ENCODE data around the gene WBP4. TPM values are rescaled to one million over a fixed set of nuclear protein-coding genes. Genes with fewer than 3 reads are reported as not detected.
"Not testable (repeated sequence)": the region's sequence is repeated elsewhere in the genome, so short reads cannot be mapped to it uniquely, and the experiment has no call there.

Gene WBP4
- total and polyA plus RNA-seq, 9 donors = 11.7 to 17.5 (median 16.7) TPM

- peaks cover 36% of the 10 kb centered on the region for H3K36me3 ChIP-seq (ENCODE audit: control insufficient read depth, insufficient read depth, low read length)
- WGBS (ENCODE audit: insufficient coverage) = no CpG with 5 or more reads among the region's 1 CpG
- DNase-seq = peak; percentile 43
Measured at GRCh38 chr13:41075034-41075433, 13.7 kb downstream of the WBP4 start.

GRCh38 chr13:41075485-41075884 is 14.2 kb downstream of the WBP4 start:
- Histone ChIP-seq H3K4me3 (ENCODE audit: low read length) (no peak overlapping the region), H3K9me3 (replicated peaks; ENCODE audit: control insufficient read depth, low read depth, low read length) (no peaks in the 10 kb centered on the region), H3K27ac (ENCODE audit: low read length) (no peak overlapping the region), H3K36me3 (ENCODE audit: control insufficient read depth, insufficient read depth, low read length) (peaks cover 31% of the 10 kb centered on the region), H3K4me1 (ENCODE audit: control insufficient read depth, insufficient read depth, low read length) (no peaks in the 10 kb centered on the region), H3K27me3 (ENCODE audit: control insufficient read depth, insufficient read depth, low read length) (no peaks in the 10 kb centered on the region)
- DNase-seq = no peak
- WGBS (ENCODE audit: insufficient coverage) = no CpG with 5 or more reads among the region's 7 CpGs

More at GRCh38 chr13:41075034-41075433, 13.7 kb downstream of the WBP4 start:
- Histone ChIP-seq H3K4me1 (ENCODE audit: control insufficient read depth, insufficient read depth, low read length) (no peaks in the 10 kb centered on the region), H3K27ac (ENCODE audit: low read length) (no peak overlapping the region), H3K4me3 (ENCODE audit: low read length) (no peak overlapping the region), H3K27me3 (ENCODE audit: control insufficient read depth, insufficient read depth, low read length) (no peaks in the 10 kb centered on the region), H3K9me3 (replicated peaks; ENCODE audit: control insufficient read depth, low read depth, low read length) (no peaks in the 10 kb centered on the region)

- DNase-seq = no peak
- Histone ChIP-seq H3K27ac (ENCODE audit: low read length) (no peak overlapping the region), H3K36me3 (ENCODE audit: control insufficient read depth, insufficient read depth, low read length) (peaks cover 37% of the 10 kb centered on the region), H3K4me3 (ENCODE audit: low read length) (no peak overlapping the region), H3K27me3 (ENCODE audit: control insufficient read depth, insufficient read depth, low read length) (no peaks in the 10 kb centered on the region), H3K9me3 (replicated peaks; ENCODE audit: control insufficient read depth, low read depth, low read length) (no peaks in the 10 kb centered on the region), H3K4me1 (ENCODE audit: control insufficient read depth, insufficient read depth, low read length) (no peaks in the 10 kb centered on the region)
- WGBS (ENCODE audit: insufficient coverage) = no CpG with 5 or more reads among the region's 3 CpGs
Measured at GRCh38 chr13:41077475-41077874, 16.2 kb downstream of the WBP4 start.

GRCh38 chr13:41079725-41080124 is 18.4 kb downstream of the WBP4 start:
- Histone ChIP-seq H3K27ac (ENCODE audit: low read length) (no peak overlapping the region), H3K9me3 (replicated peaks; ENCODE audit: control insufficient read depth, low read depth, low read length) (no peaks in the 10 kb centered on the region), H3K4me1 (ENCODE audit: control insufficient read depth, insufficient read depth, low read length) (no peaks in the 10 kb centered on the region), H3K36me3 (ENCODE audit: control insufficient read depth, insufficient read depth, low read length) (peaks cover 38% of the 10 kb centered on the region), H3K27me3 (ENCODE audit: control insufficient read depth, insufficient read depth, low read length) (no peaks in the 10 kb centered on the region), H3K4me3 (ENCODE audit: low read length) (no peak overlapping the region)
- no peak for DNase-seq
- no CpG with 5 or more reads among the region's 4 CpGs for WGBS (ENCODE audit: insufficient coverage)

- Histone ChIP-seq H3K4me1 (ENCODE audit: control insufficient read depth, insufficient read depth, low read length) (no peaks in the 10 kb centered on the region), H3K9me3 (replicated peaks; ENCODE audit: control insufficient read depth, low read depth, low read length) (no peaks in the 10 kb centered on the region), H3K27me3 (ENCODE audit: control insufficient read depth, insufficient read depth, low read length) (no peaks in the 10 kb centered on the region), H3K36me3 (ENCODE audit: control insufficient read depth, insufficient read depth, low read length) (peaks cover 17% of the 10 kb centered on the region), H3K27ac (ENCODE audit: low read length) (no peak overlapping the region), H3K4me3 (ENCODE audit: low read length) (no peak overlapping the region)
- no peak for DNase-seq
- WGBS (ENCODE audit: insufficient coverage) = 50% methylated on average over 1 of the region's 2 CpGs
Measured at GRCh38 chr13:41085961-41086585, 24.8 kb downstream of the WBP4 start.

- H3K4me1 ChIP-seq (ENCODE audit: control insufficient read depth, insufficient read depth, low read length); H3K36me3 ChIP-seq (ENCODE audit: control insufficient read depth, insufficient read depth, low read length); H3K27ac ChIP-seq (ENCODE audit: low read length); H3K27me3 ChIP-seq (ENCODE audit: control insufficient read depth, insufficient read depth, low read length); H3K4me3 ChIP-seq (ENCODE audit: low read length); H3K9me3 ChIP-seq (replicated peaks; ENCODE audit: control insufficient read depth, low read depth, low read length); DNase-seq: not testable (repeated sequence)
- WGBS (ENCODE audit: insufficient coverage) = no CpG with 5 or more reads among the region's 2 CpGs
Measured at GRCh38 chr13:41095681-41096080, 34.4 kb downstream of the WBP4 start.

GRCh38 chr13:41098761-41099160 is 37.5 kb downstream of the WBP4 start:
- Histone ChIP-seq H3K9me3 (replicated peaks; ENCODE audit: control insufficient read depth, low read depth, low read length) (no peaks in the 10 kb centered on the region), H3K27me3 (ENCODE audit: control insufficient read depth, insufficient read depth, low read length) (no peaks in the 10 kb centered on the region), H3K4me3 (ENCODE audit: low read length) (no peak overlapping the region), H3K4me1 (ENCODE audit: control insufficient read depth, insufficient read depth, low read length) (no peaks in the 10 kb centered on the region), H3K36me3 (ENCODE audit: control insufficient read depth, insufficient read depth, low read length) (no peaks in the 10 kb centered on the region), H3K27ac (ENCODE audit: low read length) (no peak overlapping the region)
- no peak for DNase-seq
- WGBS (ENCODE audit: insufficient coverage) = no CpG with 5 or more reads among the region's 1 CpG

GRCh38 chr13:41099986-41100385 is 38.7 kb downstream of the WBP4 start:
- no peaks in the 10 kb centered on the region for H3K9me3 ChIP-seq (replicated peaks; ENCODE audit: control insufficient read depth, low read depth, low read length)
- no peaks in the 10 kb centered on the region for H3K27me3 ChIP-seq (ENCODE audit: control insufficient read depth, insufficient read depth, low read length)
- no peak overlapping the region for H3K27ac ChIP-seq (ENCODE audit: low read length)
- no peak overlapping the region for H3K4me3 ChIP-seq (ENCODE audit: low read length)
- no peaks in the 10 kb centered on the region for H3K4me1 ChIP-seq (ENCODE audit: control insufficient read depth, insufficient read depth, low read length)
- no peaks in the 10 kb centered on the region for H3K36me3 ChIP-seq (ENCODE audit: control insufficient read depth, insufficient read depth, low read length)
- DNase-seq = no peak

- H3K4me1 ChIP-seq (ENCODE audit: control insufficient read depth, insufficient read depth, low read length) = no peaks in the 10 kb centered on the region
- no peak for DNase-seq
- H3K27ac ChIP-seq (ENCODE audit: low read length) = no peak overlapping the region
- no peak overlapping the region for H3K4me3 ChIP-seq (ENCODE audit: low read length)
- H3K9me3 ChIP-seq (replicated peaks; ENCODE audit: control insufficient read depth, low read depth, low read length) = no peaks in the 10 kb centered on the region
- WGBS (ENCODE audit: insufficient coverage) = 63% methylated on average over 12 of the region's 15 CpGs
- no peaks in the 10 kb centered on the region for H3K36me3 ChIP-seq (ENCODE audit: control insufficient read depth, insufficient read depth, low read length)
- no peaks in the 10 kb centered on the region for H3K27me3 ChIP-seq (ENCODE audit: control insufficient read depth, insufficient read depth, low read length)
Measured at GRCh38 chr13:41107104-41107571, 45.8 kb downstream of the WBP4 start.

- Histone ChIP-seq H3K9me3 (replicated peaks; ENCODE audit: control insufficient read depth, low read depth, low read length) (no peaks in the 10 kb centered on the region), H3K27me3 (ENCODE audit: control insufficient read depth, insufficient read depth, low read length) (no peaks in the 10 kb centered on the region), H3K4me3 (ENCODE audit: low read length) (no peak overlapping the region), H3K4me1 (ENCODE audit: control insufficient read depth, insufficient read depth, low read length) (no peaks in the 10 kb centered on the region), H3K27ac (ENCODE audit: low read length) (no peak overlapping the region), H3K36me3 (ENCODE audit: control insufficient read depth, insufficient read depth, low read length) (no peaks in the 10 kb centered on the region)
- 97% methylated on average over 6 of the region's 7 CpGs for WGBS (ENCODE audit: insufficient coverage)
- no peak for DNase-seq
Measured at GRCh38 chr13:41107584-41108014, 46.3 kb downstream of the WBP4 start.

- Histone ChIP-seq H3K27me3 (ENCODE audit: control insufficient read depth, insufficient read depth, low read length) (no peaks in the 10 kb centered on the region), H3K27ac (ENCODE audit: low read length) (no peak overlapping the region), H3K4me3 (ENCODE audit: low read length) (no peak overlapping the region), H3K9me3 (replicated peaks; ENCODE audit: control insufficient read depth, low read depth, low read length) (no peaks in the 10 kb centered on the region), H3K36me3 (ENCODE audit: control insufficient read depth, insufficient read depth, low read length) (no peaks in the 10 kb centered on the region), H3K4me1 (ENCODE audit: control insufficient read depth, insufficient read depth, low read length) (no peaks in the 10 kb centered on the region)
- 87% methylated on average over 7 of the region's 7 CpGs for WGBS (ENCODE audit: insufficient coverage)
- DNase-seq = no peak
Measured at GRCh38 chr13:41111454-41111853, 50.1 kb downstream of the WBP4 start.
